Bronchial epithelial cell (primary cell): ENCODE results near the gene NOC2L. TPM values are rescaled to one million over a fixed set of nuclear protein-coding genes. Genes with fewer than 3 reads are reported as not detected.
A peak's percentile ranks its signal among the peaks of the same experiment; 100 is the strongest.

Source experiments
- DNase-seq: peaks from one replicate; pipeline ENCODE4 v3.0.0-alpha.2; 2010; ENCODE audit warnings: low read depth
- FAIRE-seq: peaks from 2 replicates; lab custom pipeline; 2011; peaks lifted over from hg19 to GRCh38; lab: Jason Lieb, UNC
- H3K27me3 ChIP-seq: 2 replicates; pipeline ENCODE4 v1.5.1; 2011; ENCODE audit warnings: low read length; ENCODE audit not compliant: control insufficient read depth, insufficient read depth
- H3K36me3 ChIP-seq: 2 replicates; pipeline ENCODE4 v1.5.1; 2011; ENCODE audit warnings: low read length; ENCODE audit not compliant: control insufficient read depth, insufficient read depth
- H3K4me3 ChIP-seq: 2 replicates; pipeline ENCODE4 v1.5.1; 2011; ENCODE audit warnings: mild to moderate bottlenecking, low read depth, low read length, control low read depth
- CTCF ChIP-seq: IDR thresholded peaks from 2 replicates; pipeline ENCODE4 v1.5.1; 2011; ENCODE audit warnings: mild to moderate bottlenecking, moderate library complexity, low read length, control low read depth, inconsistent platforms; ENCODE audit not compliant: insufficient read depth, severe bottlenecking
- total RNA-seq: library from RNA; depleted of rRNA; stranded (reverse); fragments of >200 nt; gene quantifications from 2 replicates; pipeline ENCODE4 v1.2.1, GENCODE V29; 2014

The NOC2L gene
- 116 and 128 TPM in 2 replicates for total RNA-seq

GRCh38 chr1:958823-959730 is at the start of gene NOC2L:
TSS of gene NOC2L (minus strand) at chr1:959256. CDS start at chr1:959240, 16 bp downstream.
- TF ChIP-seq CTCF: no peak
- H3K36me3 ChIP-seq: peaks cover 26% of the 10 kb centered on the region
- DNase-seq (peak; percentile 52), FAIRE-seq (no peak)
- peak within 1 kb of the TSS; percentile 83 for H3K4me3 ChIP-seq
- no peaks in the 10 kb centered on the region for H3K27me3 ChIP-seq

DNA sequence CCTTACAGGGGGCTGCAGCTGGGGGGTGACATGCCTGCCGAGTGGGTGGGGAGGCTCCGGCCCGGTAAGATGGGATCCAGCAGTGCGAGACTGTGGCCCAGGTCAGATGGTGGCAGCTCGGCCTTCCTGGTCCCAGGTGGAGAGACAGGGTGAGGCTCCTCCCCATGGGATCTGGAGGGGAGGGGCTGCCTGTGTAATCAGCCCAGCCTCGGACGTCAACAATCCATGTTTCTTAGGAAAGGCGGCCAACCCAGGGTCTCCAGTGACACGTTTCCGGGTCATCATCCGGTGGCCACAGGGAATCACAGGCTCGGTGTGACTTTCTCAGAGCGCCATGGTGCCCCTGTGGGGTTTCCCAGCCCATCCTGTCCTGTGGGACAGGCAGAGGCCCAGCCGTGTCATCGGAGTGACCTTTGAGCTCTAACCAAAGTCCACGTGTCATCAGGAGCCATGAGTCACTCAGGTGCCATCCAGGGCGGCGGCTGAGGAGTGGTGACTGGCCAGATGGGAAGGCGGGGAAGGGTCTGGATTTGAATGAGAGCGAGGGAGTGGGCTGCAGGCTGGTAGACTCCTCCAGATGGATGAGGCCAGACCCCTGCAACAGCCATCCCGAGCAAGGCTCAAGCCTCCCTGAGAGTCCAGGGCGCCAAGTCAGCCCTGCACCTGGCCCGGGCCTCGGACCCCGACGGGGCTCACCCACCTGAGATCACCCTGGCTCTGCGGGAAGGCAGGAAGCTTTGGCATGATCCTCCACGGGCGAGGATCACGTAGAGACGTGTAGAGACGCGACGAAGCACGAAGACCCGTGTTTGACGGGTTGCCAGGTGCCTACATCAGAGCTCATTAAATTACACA is 47.5 kb upstream of the NOC2L start:
- H3K36me3 ChIP-seq: no peaks in the 10 kb centered on the region
- peaks cover 2% of the 10 kb centered on the region for H3K27me3 ChIP-seq
- no peak overlapping the region for H3K4me3 ChIP-seq
- DNase-seq (peak; percentile 40), FAIRE-seq (no peak)
- no peak for TF ChIP-seq CTCF

DNA sequence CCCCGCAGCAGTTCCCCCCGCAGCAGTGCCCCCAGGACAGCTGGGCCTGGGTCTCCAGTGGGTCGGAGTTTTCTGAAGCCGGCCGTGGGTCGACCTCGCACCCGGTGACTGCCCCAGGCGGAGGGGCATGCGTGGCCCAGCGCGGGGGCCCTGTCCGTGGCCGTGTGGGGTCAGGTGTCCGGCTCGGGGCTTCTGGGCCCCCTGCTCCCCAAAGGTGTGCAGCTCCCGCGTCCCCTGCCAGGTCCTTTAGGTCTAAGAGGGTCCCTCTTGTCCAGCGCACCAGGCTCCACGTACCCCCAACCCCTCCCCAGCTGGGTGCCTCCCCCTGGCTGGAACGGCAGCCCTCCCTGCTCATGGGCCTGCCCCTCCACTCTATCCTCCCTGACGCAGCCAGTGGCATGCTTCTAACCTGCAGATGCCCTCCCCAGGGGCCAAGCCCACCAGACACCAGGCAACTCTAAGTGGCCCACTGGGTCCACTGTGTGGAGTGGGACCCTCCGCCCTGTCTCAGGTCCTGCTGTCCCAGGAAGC is 46.8 kb upstream of the NOC2L start:
- H3K4me3 ChIP-seq: no peak overlapping the region
- H3K36me3 ChIP-seq: no peaks in the 10 kb centered on the region
- no peak for TF ChIP-seq CTCF
- FAIRE-seq (no peak), DNase-seq (no peak)
- peaks cover 2% of the 10 kb centered on the region for H3K27me3 ChIP-seq

GRCh38 chr1:1004780-1005697 is 46.0 kb upstream of the NOC2L start:
- FAIRE-seq (no peak), DNase-seq (no peak)
- no peak for TF ChIP-seq CTCF
- H3K27me3 ChIP-seq: peaks cover 2% of the 10 kb centered on the region
- no peaks in the 10 kb centered on the region for H3K36me3 ChIP-seq
- H3K4me3 ChIP-seq: no peak overlapping the region

- H3K27me3 ChIP-seq: peaks cover 2% of the 10 kb centered on the region
These were observed 45.3 kb upstream of the NOC2L start for GRCh38 chr1:1004420-1004779.

More at GRCh38 chr1:1004420-1004779, 45.3 kb upstream of the NOC2L start:
- Histone ChIP-seq H3K4me3 (no peak overlapping the region), H3K36me3 (no peaks in the 10 kb centered on the region)
- no peak for TF ChIP-seq CTCF
- DNase-seq (no peak), FAIRE-seq (no peak)
